Measurements from ENCODE around the gene IFITM1. TPM values are rescaled to one million over a fixed set of nuclear protein-coding genes. Genes with fewer than 3 reads are reported as not detected.
A peak's percentile ranks its signal among the peaks of the same experiment; 100 is the strongest.

Gene IFITM1
- total and polyA plus RNA-seq, 2 of the 13 experiments (the other 11 are each of a cell fraction or from before 2014, with no cell fraction given): 0.38 to 11.1 TPM

- TF ChIP-seq ARID4A (CRISPR knock-in tag; IDR thresholded peaks at IDR 0.05; ENCODE audit: borderline replicate concordance): peak; percentile 58; the same call in 1 of the 2 replicates
- TF ChIP-seq TSC22D2 (CRISPR knock-in tag; IDR thresholded peaks at IDR 0.05; ENCODE audit: borderline replicate concordance): peak; percentile 85; the same call in 1 of the 2 replicates
- no peak for TF ChIP-seq PTBP1 (IDR thresholded peaks at IDR 0.05; ENCODE audit: low read depth, low read length, poor library complexity, severe bottlenecking)
- 0 out of 2 replicates have a peak, but pooled peaks have one; percentile 63 for TF ChIP-seq ZNF879 (CRISPR knock-in tag; IDR thresholded peaks at IDR 0.05)
- TF ChIP-seq ZNF124 (CRISPR knock-in tag; IDR thresholded peaks at IDR 0.05): peak; percentile 51
- TF ChIP-seq SOX5 (CRISPR knock-in tag; IDR thresholded peaks at IDR 0.05; ENCODE audit: borderline replicate concordance): peak; percentile 53; the same call in 1 of the 2 replicates
- peak; percentile 63 to 65; a peak in 3 of 4 replicates for TF ChIP-seq HMGXB4 (CRISPR knock-in tag; IDR thresholded peaks at IDR 0.05; ENCODE audit: borderline replicate concordance in 1 of 2, low read depth in 1 of 2)
- TF ChIP-seq ZNF512 (CRISPR knock-in tag; IDR thresholded peaks at IDR 0.05): no peak
- TF ChIP-seq ZNF703 (CRISPR knock-in tag; IDR thresholded peaks at IDR 0.05; ENCODE audit: borderline replicate concordance): no peak
- peak; percentile 69; the same call in 1 of the 2 replicates for TF ChIP-seq ZC3H13 (CRISPR knock-in tag; IDR thresholded peaks at IDR 0.05)
- peak; percentile 56; the same call in 1 of the 2 replicates for TF ChIP-seq TFDP2 (CRISPR knock-in tag; IDR thresholded peaks at IDR 0.05)
- peak; percentile 48; the same call in 1 of the 2 replicates for TF ChIP-seq BATF2 (CRISPR knock-in tag; IDR thresholded peaks at IDR 0.05)
- 0 out of 2 replicates have a peak, but pooled peaks have one; percentile 57 for TF ChIP-seq MXD1 (CRISPR knock-in tag; IDR thresholded peaks at IDR 0.05)
- peak; percentile 16; the same call in 1 of the 2 replicates for TF ChIP-seq HNF4A (CRISPR knock-in tag; IDR thresholded peaks at IDR 0.05)
- TF ChIP-seq DRAP1 (CRISPR knock-in tag; IDR thresholded peaks at IDR 0.05): peak; percentile 64; the same call in 1 of the 2 replicates
- no peak for TF ChIP-seq TCF7 (IDR thresholded peaks at IDR 0.05; ENCODE audit: low read depth)
Observed at GRCh38 chr11:355581-356458, 42.0 kb downstream of the IFITM1 start (continued).
